HFFc6 (cell line): ENCODE data around the gene PRMT7. TPM values are rescaled to one million over a fixed set of nuclear protein-coding genes. Genes with fewer than 3 reads are reported as not detected.

Experiments used
- DNase-seq: peaks from one replicate; pipeline ENCODE4 v3.0.0-alpha.2; 2018
- H3K27ac Mint-ChIP-seq: 2 replicates; pipeline ENCODE4 v1.8.0; 2020; ENCODE audit warnings: mild to moderate bottlenecking, mixed read lengths
- H3K27me3 Mint-ChIP-seq: 2 replicates; pipeline ENCODE4 v1.8.0; 2021; ENCODE audit warnings: mild to moderate bottlenecking, moderate library complexity, mixed read lengths; ENCODE audit not compliant: insufficient read depth
- H3K36me3 Mint-ChIP-seq: 2 replicates; pipeline ENCODE4 v1.8.0; 2021; ENCODE audit warnings: low read depth, mixed read lengths
- H3K4me1 Mint-ChIP-seq: 2 replicates; pipeline ENCODE4 v1.8.0; 2020; ENCODE audit warnings: low read depth, mixed read lengths
- H3K4me3 Mint-ChIP-seq: 2 replicates; pipeline ENCODE4 v1.8.0; 2020; ENCODE audit warnings: mild to moderate bottlenecking, moderate library complexity, mixed read lengths
- H3K9me3 Mint-ChIP-seq: 2 replicates; pipeline ENCODE4 v1.8.0; 2020; ENCODE audit warnings: mild to moderate bottlenecking, mixed read lengths
- total RNA-seq, 6 experiments: library from RNA; stranded (reverse); fragmentation: NEBNext Ultra II Directional; extraction: Animal tissue kit (Norgen Biotek cat#: 25700); gene quantifications; 2 replicates in 1 of 6; 3 replicates in 5 of 6; pipeline ENCODE4 v1.2.3, GENCODE V29; 2021
- TF ChIP-seq, protein P1 (sequence below): fragments of 200-600 bp; sonication (generic); IDR thresholded peaks from 2 replicates; pipeline ENCODE4 v1.5.0; 2021; ENCODE audit warnings: antibody characterized with exemption, mild to moderate bottlenecking

Gene PRMT7
- total RNA-seq, 6 experiments from 2014 or later, result 32.1 to 37.7 (median 36.4) TPM

DNA sequence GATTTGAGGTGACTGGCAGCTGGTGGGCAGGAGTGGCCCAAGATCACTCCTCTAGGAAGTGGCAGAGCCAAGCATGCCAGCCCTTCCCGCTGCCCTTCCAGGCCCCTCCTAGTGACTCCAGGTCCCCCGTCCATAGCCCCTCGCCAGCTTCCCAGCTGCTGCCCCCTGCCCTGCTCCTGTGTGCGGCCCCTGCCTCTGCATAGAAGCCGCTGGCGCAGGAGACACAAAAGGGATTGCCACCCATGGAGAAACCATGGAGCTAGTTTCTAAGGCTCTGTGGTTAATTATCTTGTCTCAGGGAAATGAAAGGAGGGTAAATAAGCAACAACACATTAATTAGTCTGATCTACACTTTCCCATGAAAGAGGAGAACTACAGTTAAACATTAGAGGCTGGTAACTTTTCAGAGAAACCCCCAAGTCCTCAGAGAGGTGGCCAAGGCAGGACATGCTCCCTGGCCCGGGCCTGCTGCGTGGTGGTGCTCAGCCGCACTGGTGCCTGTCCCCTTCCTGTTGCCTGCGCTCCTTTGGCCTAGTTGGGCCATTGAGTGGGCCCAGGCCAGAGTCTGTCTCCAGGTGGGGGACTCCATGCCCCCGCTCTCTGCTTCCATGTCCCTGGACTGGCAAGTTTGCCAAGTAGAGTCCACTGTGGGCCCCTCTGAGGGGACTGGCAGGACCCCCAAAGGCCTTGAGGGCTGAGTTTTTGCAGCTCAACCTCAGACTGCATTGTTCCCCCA, 65.2 kb downstream of the PRMT7 start:
- peaks cover 31% of the 10 kb centered on the region for H3K27me3 Mint-ChIP-seq
- DNase-seq, result no peak
- H3K4me1 Mint-ChIP-seq, result no peaks in the 10 kb centered on the region
- H3K9me3 Mint-ChIP-seq, result no peaks in the 10 kb centered on the region
- H3K27ac Mint-ChIP-seq, result no peak overlapping the region
- H3K36me3 Mint-ChIP-seq, result no peaks in the 10 kb centered on the region
- no peak overlapping the region for H3K4me3 Mint-ChIP-seq
- TF ChIP-seq, protein P1, sequence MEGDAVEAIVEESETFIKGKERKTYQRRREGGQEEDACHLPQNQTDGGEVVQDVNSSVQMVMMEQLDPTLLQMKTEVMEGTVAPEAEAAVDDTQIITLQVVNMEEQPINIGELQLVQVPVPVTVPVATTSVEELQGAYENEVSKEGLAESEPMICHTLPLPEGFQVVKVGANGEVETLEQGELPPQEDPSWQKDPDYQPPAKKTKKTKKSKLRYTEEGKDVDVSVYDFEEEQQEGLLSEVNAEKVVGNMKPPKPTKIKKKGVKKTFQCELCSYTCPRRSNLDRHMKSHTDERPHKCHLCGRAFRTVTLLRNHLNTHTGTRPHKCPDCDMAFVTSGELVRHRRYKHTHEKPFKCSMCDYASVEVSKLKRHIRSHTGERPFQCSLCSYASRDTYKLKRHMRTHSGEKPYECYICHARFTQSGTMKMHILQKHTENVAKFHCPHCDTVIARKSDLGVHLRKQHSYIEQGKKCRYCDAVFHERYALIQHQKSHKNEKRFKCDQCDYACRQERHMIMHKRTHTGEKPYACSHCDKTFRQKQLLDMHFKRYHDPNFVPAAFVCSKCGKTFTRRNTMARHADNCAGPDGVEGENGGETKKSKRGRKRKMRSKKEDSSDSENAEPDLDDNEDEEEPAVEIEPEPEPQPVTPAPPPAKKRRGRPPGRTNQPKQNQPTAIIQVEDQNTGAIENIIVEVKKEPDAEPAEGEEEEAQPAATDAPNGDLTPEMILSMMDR, result no peak

DNA sequence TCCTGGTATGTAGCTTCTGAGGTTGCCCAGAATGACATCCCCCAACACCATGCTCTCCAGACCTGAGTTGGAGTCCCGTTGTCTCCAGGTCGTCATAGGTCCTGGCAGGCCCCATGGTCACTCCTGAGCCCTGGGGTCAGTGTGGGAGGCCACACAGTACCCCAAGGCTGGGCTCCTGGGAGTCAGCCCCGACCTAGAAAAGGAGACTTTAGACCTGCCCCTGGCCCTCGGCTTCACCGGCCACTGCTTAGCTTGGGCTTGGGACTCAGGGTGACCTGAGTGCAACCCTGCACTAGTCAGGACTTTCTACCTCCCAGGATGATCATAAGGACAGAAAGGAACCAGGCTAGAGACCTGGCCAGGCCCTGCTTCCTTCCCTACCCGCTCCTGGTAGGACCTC, 65.8 kb downstream of the PRMT7 start:
- Mint-ChIP-seq H3K36me3 (no peaks in the 10 kb centered on the region), H3K9me3 (no peaks in the 10 kb centered on the region), H3K27ac (no peak overlapping the region), H3K4me1 (no peaks in the 10 kb centered on the region), H3K27me3 (peaks cover 32% of the 10 kb centered on the region), H3K4me3 (no peak overlapping the region)
- no peak for DNase-seq
- TF ChIP-seq, protein P1, result no peak

DNA sequence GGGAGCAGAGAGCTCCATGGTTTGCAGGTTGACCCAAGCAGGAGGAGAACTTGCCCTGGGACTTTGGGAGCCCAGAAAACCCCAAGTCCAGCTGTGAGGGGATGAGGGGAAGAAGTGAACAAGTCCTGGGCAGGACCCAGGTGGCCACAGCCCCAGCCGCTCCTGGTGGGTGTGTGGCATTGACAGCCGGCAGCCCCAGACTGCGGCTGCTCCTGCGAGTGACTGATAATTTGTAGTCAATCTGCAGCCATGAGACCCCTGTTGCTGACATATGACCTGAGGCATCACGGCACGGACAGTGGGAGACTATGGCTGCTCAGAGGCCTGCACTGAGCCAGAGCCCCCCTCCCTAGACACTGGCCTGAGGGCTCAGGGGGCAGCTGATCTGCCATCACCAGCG, 66.4 kb downstream of the PRMT7 start:
- Mint-ChIP-seq H3K4me1 (no peaks in the 10 kb centered on the region), H3K27ac (no peak overlapping the region), H3K36me3 (no peaks in the 10 kb centered on the region), H3K27me3 (peaks cover 39% of the 10 kb centered on the region), H3K9me3 (no peaks in the 10 kb centered on the region), H3K4me3 (no peak overlapping the region)
- TF ChIP-seq, protein P1, result no peak
- no peak for DNase-seq

DNA sequence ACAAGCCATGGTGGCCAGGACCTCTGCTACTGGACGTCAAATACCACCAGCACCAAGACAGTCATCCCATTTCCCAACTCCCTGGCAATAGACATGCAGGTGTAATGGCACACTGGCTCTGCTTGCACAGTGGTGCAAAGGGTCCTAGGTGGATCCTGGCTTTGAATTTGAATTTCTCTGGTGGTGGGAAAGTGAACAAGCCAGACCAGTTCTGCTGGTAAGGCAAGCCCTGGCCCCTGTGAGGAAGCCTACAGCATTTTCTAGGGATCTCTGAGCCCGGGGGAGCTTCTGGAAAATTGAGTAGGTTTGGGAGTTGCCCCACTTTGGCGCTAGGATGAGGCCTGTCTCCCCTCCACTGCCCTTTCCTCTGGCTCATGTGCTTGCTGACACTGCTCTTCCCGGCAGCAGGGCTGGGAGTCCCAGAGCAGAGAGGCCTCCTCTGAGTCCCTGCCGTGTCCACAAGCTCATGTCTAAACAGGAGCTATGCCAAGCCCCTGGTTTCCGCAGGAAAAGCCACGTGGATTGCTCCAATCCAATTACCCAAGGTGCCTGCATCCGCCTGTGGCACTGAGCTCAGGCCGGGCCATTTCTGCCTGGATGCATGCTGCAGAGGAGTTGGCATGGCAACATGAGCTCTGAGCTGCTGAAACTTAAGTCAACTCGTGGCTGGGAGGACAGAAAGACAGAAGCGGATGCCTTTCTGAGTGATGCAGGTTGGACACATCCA, 67.0 kb downstream of the PRMT7 start:
- Mint-ChIP-seq H3K36me3 (no peaks in the 10 kb centered on the region), H3K9me3 (no peaks in the 10 kb centered on the region), H3K27ac (no peak overlapping the region), H3K27me3 (peaks cover 39% of the 10 kb centered on the region), H3K4me1 (no peaks in the 10 kb centered on the region), H3K4me3 (no peak overlapping the region)
- no peak for DNase-seq
- TF ChIP-seq, protein P1, result no peak

DNA sequence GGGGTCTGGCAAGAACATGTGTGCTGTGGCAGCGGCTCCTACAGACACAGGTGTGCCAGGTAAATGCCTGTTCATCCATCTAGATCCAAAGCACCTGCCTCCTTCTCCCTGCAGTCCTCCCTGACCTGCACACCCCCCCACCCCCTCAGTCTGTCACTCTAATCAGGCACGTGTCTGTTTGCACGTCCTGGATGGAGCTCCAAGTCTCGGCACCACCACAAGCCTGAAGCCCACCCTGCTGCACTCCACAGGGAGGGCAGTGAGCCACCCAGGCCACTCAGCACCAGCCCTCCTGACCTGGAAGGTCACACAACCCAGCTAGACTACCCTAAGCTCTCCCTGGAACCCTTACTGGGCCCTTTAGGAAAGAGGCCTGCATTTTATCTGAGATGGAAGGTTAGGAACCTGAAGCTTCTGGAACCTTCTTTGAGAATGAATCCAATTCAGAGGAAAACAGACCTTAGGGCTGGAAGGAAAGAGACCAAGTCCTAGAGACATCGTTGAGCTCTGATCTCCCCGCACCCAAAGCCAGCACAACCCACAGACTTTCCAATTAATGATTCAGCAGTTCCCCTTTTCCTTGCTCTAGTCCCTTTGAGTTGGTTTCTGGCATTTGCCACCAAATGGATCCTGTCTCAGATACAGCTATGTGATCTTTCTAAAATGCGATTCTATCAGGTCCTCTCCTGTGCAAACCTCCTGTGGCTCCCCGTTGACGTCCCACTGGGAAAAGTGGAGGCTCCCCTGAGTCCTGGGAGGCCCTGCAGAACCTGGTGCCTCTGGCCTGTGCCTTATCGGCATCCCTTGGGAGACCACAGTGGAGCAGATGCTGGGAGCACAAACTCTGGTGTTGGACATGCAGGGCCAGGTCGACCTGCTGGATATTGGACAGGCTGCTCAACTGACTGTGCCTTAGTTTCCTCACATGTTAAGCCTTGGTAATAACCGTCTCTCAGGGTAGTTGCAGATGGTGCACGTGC, 67.9 kb downstream of the PRMT7 start:
- no peaks in the 10 kb centered on the region for H3K4me1 Mint-ChIP-seq
- no peaks in the 10 kb centered on the region for H3K9me3 Mint-ChIP-seq
- DNase-seq, result no peak
- TF ChIP-seq, protein P1, result no peak
- no peaks in the 10 kb centered on the region for H3K36me3 Mint-ChIP-seq
- H3K27ac Mint-ChIP-seq, result no peak overlapping the region
- H3K27me3 Mint-ChIP-seq, result peaks cover 36% of the 10 kb centered on the region
- no peak overlapping the region for H3K4me3 Mint-ChIP-seq
